ENCODE results near the gene GABRB1. TPM values are rescaled to one million over a fixed set of nuclear protein-coding genes. Genes with fewer than 3 reads are reported as not detected.

The GABRB1 gene
- total and polyA plus RNA-seq, 2 of the 8 experiments (the other 6 are each of a cell fraction or from before 2014, with no cell fraction given): 0.22 to 0.38 TPM

DNA sequence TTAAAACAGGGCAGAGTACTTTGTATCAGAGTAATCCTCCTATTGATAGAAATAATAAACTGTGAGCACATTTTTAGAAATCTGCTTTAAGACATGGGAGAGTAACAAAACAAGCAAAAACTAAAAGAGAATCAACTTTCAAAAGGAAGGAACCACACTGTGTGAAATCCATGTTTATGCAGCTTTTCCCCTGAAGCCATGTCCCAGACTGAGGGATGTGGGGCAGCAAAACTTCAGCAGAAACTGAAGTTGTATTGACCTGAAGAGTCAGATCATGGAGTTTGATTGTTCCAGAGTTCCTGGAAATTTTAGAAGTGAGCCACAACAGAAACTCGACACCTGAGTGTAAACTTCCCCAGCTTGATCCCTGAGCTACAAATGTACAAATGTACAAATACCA lies 378.9 kb downstream of the GABRB1 start (continued):
- TF ChIP-seq FOSL1 (IDR thresholded peaks at IDR 0.05; ENCODE audit: insufficient read depth, low read depth, low read length) (no peak), HDAC6 (IDR thresholded peaks at IDR 0.05; ENCODE audit: low read depth, low read length) (no peak), RFX5 (IDR thresholded peaks at IDR 0.05; ENCODE audit: borderline replicate concordance, low read depth, low read length) (no peak), KDM4A (IDR thresholded peaks at IDR 0.05; ENCODE audit: low read depth, low read length, severe bottlenecking) (no peak), CREB1 (IDR thresholded peaks at IDR 0.05) (no peak), RNF2 (IDR thresholded peaks at IDR 0.05; ENCODE audit: borderline replicate concordance, low read depth, low read length, missing control alignments, poor library complexity, severe bottlenecking) (no peak), RBBP5 (IDR thresholded peaks at IDR 0.05; ENCODE audit: borderline replicate concordance, low read depth, low read length) (no peak), ZNF274 (IDR thresholded peaks at IDR 0.05; ENCODE audit: borderline replicate concordance, extremely low read depth, low read length) (no peak)

All from H1 (cell line).